Sigmoid colon (tissue), 4 donors: Measurements from ENCODE around the gene KCNB1.

Experiments used
- EP300 ChIP-seq, 4 donors: sonication (generic); formaldehyde crosslinking; IDR thresholded peaks; one replicate each; pipeline ENCODE4 v1.6.1; 2017; ENCODE audit warnings: antibody characterized with exemption in 4 of 4
- POLR2A ChIP-seq, 2 donors: fragments of 450-650 bp; IDR thresholded peaks; one replicate each; pipeline ENCODE4 v1.6.1; 2016; ENCODE audit warnings: antibody characterized with exemption in 2 of 2, mild to moderate bottlenecking in 2 of 2, moderate library complexity in 2 of 2
- POLR2AphosphoS5 ChIP-seq, 4 donors: sonication (generic); formaldehyde crosslinking; IDR thresholded peaks; one replicate each; pipeline ENCODE4 v1.6.1; 2017; ENCODE audit warnings: antibody characterized with exemption in 4 of 4
- TF ChIP-seq, protein P1 (sequence below), 4 experiments: fragments of 450-650 bp in 3 of 4; fragments of 200-600 bp in 1 of 4; IDR thresholded peaks; one replicate each; pipeline ENCODE4 v1.5.1; 2016 to 2019; ENCODE audit warnings: antibody characterized with exemption in 4 of 4, mild to moderate bottlenecking in 3 of 4, moderate library complexity in 2 of 4

DNA sequence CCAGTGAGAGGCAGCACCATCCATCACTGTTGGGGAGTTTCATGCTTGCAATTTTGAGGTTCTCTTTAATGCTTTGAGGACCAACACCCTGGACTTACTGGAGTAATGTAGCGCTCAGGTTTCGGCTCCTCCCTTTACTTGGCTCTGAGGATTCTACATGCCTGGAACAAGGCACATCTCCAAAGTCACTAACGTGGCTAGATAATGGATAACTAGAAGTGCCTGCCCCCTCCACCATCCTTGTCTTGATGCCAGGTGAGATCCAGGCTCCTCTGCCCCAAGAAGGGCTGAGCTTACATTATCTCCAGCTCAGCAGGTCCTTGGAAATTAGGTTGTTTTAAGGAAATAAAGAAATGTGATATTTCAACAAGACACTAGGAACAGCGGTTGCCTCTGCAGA lies 129.1 kb downstream of the KCNB1 start:
- TF ChIP-seq, protein P1, sequence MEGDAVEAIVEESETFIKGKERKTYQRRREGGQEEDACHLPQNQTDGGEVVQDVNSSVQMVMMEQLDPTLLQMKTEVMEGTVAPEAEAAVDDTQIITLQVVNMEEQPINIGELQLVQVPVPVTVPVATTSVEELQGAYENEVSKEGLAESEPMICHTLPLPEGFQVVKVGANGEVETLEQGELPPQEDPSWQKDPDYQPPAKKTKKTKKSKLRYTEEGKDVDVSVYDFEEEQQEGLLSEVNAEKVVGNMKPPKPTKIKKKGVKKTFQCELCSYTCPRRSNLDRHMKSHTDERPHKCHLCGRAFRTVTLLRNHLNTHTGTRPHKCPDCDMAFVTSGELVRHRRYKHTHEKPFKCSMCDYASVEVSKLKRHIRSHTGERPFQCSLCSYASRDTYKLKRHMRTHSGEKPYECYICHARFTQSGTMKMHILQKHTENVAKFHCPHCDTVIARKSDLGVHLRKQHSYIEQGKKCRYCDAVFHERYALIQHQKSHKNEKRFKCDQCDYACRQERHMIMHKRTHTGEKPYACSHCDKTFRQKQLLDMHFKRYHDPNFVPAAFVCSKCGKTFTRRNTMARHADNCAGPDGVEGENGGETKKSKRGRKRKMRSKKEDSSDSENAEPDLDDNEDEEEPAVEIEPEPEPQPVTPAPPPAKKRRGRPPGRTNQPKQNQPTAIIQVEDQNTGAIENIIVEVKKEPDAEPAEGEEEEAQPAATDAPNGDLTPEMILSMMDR (IDR thresholded peaks at IDR 0.05) = no peak
- TF ChIP-seq EP300 (IDR thresholded peaks at IDR 0.05) (no peak), POLR2A (IDR thresholded peaks at IDR 0.05) (no peak), POLR2AphosphoS5 (IDR thresholded peaks at IDR 0.05) (no peak)
